CD14-positive monocyte (primary cell): ENCODE results near the gene TMEM115. TPM values are rescaled to one million over a fixed set of nuclear protein-coding genes. Genes with fewer than 3 reads are reported as not detected.

ENCODE experiments used
- DNase-seq, 3 donors: peaks; one replicate each; pipeline ENCODE4 v3.0.0-alpha.2; 2011 to 2022
- H2AFZ ChIP-seq: 2 replicates; pipeline ENCODE4 v1.6.0; 2012; ENCODE audit warnings: mild to moderate bottlenecking, low read depth, low read length, inconsistent platforms; ENCODE audit not compliant: insufficient read depth, poor library complexity, severe bottlenecking
- H3K27ac ChIP-seq, 2 donors: 1 replicate in 1 of 2; 2 replicates in 1 of 2; pipeline ENCODE4 v1.5.1; 2012 to 2013; ENCODE audit warnings: low read length in 2 of 2, control low read depth in 1 of 2, inconsistent platforms in 1 of 2, low read depth in 1 of 2, mild to moderate bottlenecking in 1 of 2
- H3K27me3 ChIP-seq, 2 donors: one replicate each; pipeline versions ENCODE4 v1.6.0 to v1.6.1; 2011 to 2013; ENCODE audit warnings: low read length in 2 of 2; ENCODE audit not compliant: control insufficient read depth in 2 of 2, insufficient read depth in 2 of 2
- H3K36me3 ChIP-seq, 2 donors: replicated peaks in 1 of 2; 1 replicate in 1 of 2; 2 replicates in 1 of 2; pipeline versions ENCODE4 v1.5.1 to v1.6.1; 2012 to 2013; ENCODE audit warnings: low read length in 2 of 2, control low read depth in 1 of 2, inconsistent platforms in 1 of 2, mild to moderate bottlenecking in 1 of 2; ENCODE audit not compliant: insufficient read depth in 2 of 2, control insufficient read depth in 1 of 2
- H3K4me1 ChIP-seq, 2 donors: 1 replicate in 1 of 2; 2 replicates in 1 of 2; pipeline versions ENCODE4 v1.5.1 to v1.6.1; 2012 to 2013; ENCODE audit warnings: low read length in 2 of 2, control low read depth in 1 of 2, inconsistent platforms in 1 of 2, mild to moderate bottlenecking in 1 of 2, moderate library complexity in 1 of 2; ENCODE audit not compliant: insufficient read depth in 2 of 2, control insufficient read depth in 1 of 2
- H3K4me2 ChIP-seq: replicated peaks from 2 replicates; pipeline ENCODE3; 2012; ENCODE audit warnings: low read length, moderate library complexity, mild to moderate bottlenecking; ENCODE audit not compliant: poor library complexity, severe bottlenecking; ENCODE audit errors: extremely low read depth
- H3K4me3 ChIP-seq, 3 experiments: fragments of 200-600 bp in 1 of 3; sonication (generic) in 1 of 3; replicated peaks in 1 of 3; 1 replicate in 2 of 3; 2 replicates in 1 of 3; pipeline ENCODE4 v1.5.1; 2011 to 2013; ENCODE audit warnings: low read length in 3 of 3, mild to moderate bottlenecking in 3 of 3, control low read depth in 2 of 3, low read depth in 2 of 3, inconsistent platforms in 1 of 3, moderate library complexity in 1 of 3
- H3K79me2 ChIP-seq: 2 replicates; pipeline ENCODE4 v1.6.0; 2012; ENCODE audit warnings: mild to moderate bottlenecking, control low read depth, inconsistent platforms, low read length, moderate library complexity; ENCODE audit not compliant: insufficient read depth
- H3K9ac ChIP-seq: 2 replicates; pipeline ENCODE4 v1.6.0; 2017; ENCODE audit warnings: low read length, mild to moderate bottlenecking; ENCODE audit not compliant: insufficient read depth, poor library complexity, severe bottlenecking
- H3K9me3 ChIP-seq, 2 donors: replicated peaks in 1 of 2; 1 replicate in 1 of 2; 2 replicates in 1 of 2; pipeline versions ENCODE4 v1.5.1 to v1.6.1; 2012 to 2013; ENCODE audit warnings: low read length in 2 of 2, control low read depth in 1 of 2; ENCODE audit not compliant: control insufficient read depth in 1 of 2, insufficient read depth in 1 of 2
- H4K20me1 ChIP-seq: 2 replicates; pipeline ENCODE4 v1.6.0; 2012; ENCODE audit warnings: mild to moderate bottlenecking, low read length, control low read depth, moderate library complexity; ENCODE audit not compliant: insufficient read depth
- H3K27ac Mint-ChIP-seq, 7 donors: one replicate each; pipeline ENCODE4 v1.8.0; 2020; ENCODE audit warnings: mild to moderate bottlenecking in 7 of 7, mixed read lengths in 7 of 7, moderate library complexity in 6 of 7, inconsistent platforms in 2 of 7
- H3K27me3 Mint-ChIP-seq, 3 donors: one replicate each; pipeline ENCODE4 v1.8.0; 2021 to 2022; ENCODE audit warnings: low read depth in 3 of 3, mild to moderate bottlenecking in 3 of 3, mixed read lengths in 3 of 3, moderate library complexity in 3 of 3, inconsistent platforms in 1 of 3
- H3K36me3 Mint-ChIP-seq, 2 donors: one replicate each; pipeline ENCODE4 v1.8.0; 2020; ENCODE audit warnings: mixed read lengths in 2 of 2, inconsistent platforms in 1 of 2, mild to moderate bottlenecking in 1 of 2
- H3K4me1 Mint-ChIP-seq: one replicate; pipeline ENCODE4 v1.8.0; 2020; ENCODE audit warnings: mild to moderate bottlenecking, mixed read lengths
- H3K4me3 Mint-ChIP-seq, 2 donors: one replicate each; pipeline ENCODE4 v1.8.0; 2020; ENCODE audit warnings: mild to moderate bottlenecking in 2 of 2, mixed read lengths in 2 of 2, moderate library complexity in 1 of 2
- H3K9me3 Mint-ChIP-seq, 7 donors: one replicate each; pipeline ENCODE4 v1.8.0; 2020 to 2022; ENCODE audit warnings: mixed read lengths in 7 of 7, mild to moderate bottlenecking in 6 of 7, moderate library complexity in 6 of 7, inconsistent platforms in 2 of 7
- CTCF ChIP-seq: fragments of 200-600 bp; IDR thresholded peaks from one replicate; pipeline ENCODE4 v1.8.0; 2022; ENCODE audit warnings: antibody characterized with exemption, mild to moderate bottlenecking
- WGBS: methylation state at CpG from one replicate; pipeline ENCODE4 v1.1.5; 2013; ENCODE audit warnings: missing lambda C conversion rate; ENCODE audit not compliant: insufficient coverage; 5-methylcytosine and 5-hydroxymethylcytosine counted together
- intact Hi-C, 2 donors: fragments of 100-400 bp; cut with micrococcal nuclease; formaldehyde crosslinking; loops; one replicate each; pipeline versions ENCODE4 v1.15.0 to v1.15.1; 2023
- polyA plus RNA-seq, 3 donors: library from polyadenylated mRNA; depleted of rRNA in 1 of 3; unstranded in 2 of 3; stranded (reverse) in 1 of 3; fragments of 300-500 nt in 2 of 3; fragments of >200 nt in 1 of 3; fragmentation: Illumina TruSeq in 2 of 3; gene quantifications; 1 replicate in 2 of 3; 2 replicates in 1 of 3; pipeline ENCODE4 v1.2.3, GENCODE V29; 2012 to 2021

The TMEM115 gene
- polyA plus RNA-seq, 3 donors = 14.5 to 36.2 (median 32.9) TPM

GRCh38 chr3:50371133-50371685 is 11.9 kb upstream of the TMEM115 start:
- H4K20me1 ChIP-seq = no peaks in the 10 kb centered on the region
- no peaks in the 10 kb centered on the region for H3K4me1 ChIP-seq
- DNase-seq = no peak
- Mint-ChIP-seq H3K36me3 (no peaks in the 10 kb centered on the region), H3K9me3 (no peaks in the 10 kb centered on the region), H3K4me1 (no peaks in the 10 kb centered on the region), H3K27ac (no peak overlapping the region), H3K4me3 (no peak overlapping the region), H3K27me3 (peaks cover 5 to 12% (median 8%) of the 10 kb centered on the region in 3 donors)
- H3K27ac ChIP-seq = no peak overlapping the region
- H3K4me3 ChIP-seq = no peak overlapping the region
- H3K79me2 ChIP-seq = no peaks in the 10 kb centered on the region
- H3K27me3 ChIP-seq = no peaks in the 10 kb centered on the region
- H2AFZ ChIP-seq = no peak overlapping the region
- H3K36me3 ChIP-seq = no peaks in the 10 kb centered on the region
- 88% methylated on average over 3 of the region's 3 CpGs for WGBS
- no peak overlapping the region for H3K4me2 ChIP-seq
- H3K9me3 ChIP-seq = no peaks in the 10 kb centered on the region
- intact Hi-C loops = no loop called here
- no peak for TF ChIP-seq CTCF
- H3K9ac ChIP-seq = no peak overlapping the region

GRCh38 chr3:50370594-50370993 is 11.3 kb upstream of the TMEM115 start:
- peaks cover 10 to 17% (median 15%) of the 10 kb centered on the region in 3 donors for H3K27me3 Mint-ChIP-seq
- 79% methylated on average over 4 of the region's 14 CpGs for WGBS
- no peak overlapping the region for H3K4me3 Mint-ChIP-seq
- Histone ChIP-seq H2AFZ (no peak overlapping the region), H3K4me1 (peaks cover 1 to 2% of the 10 kb centered on the region in 2 donors), H3K4me3 (no peak overlapping the region), H4K20me1 (no peaks in the 10 kb centered on the region), H3K27me3 (peaks cover 0 to 5% of the 10 kb centered on the region in 2 donors), H3K27ac (no peak overlapping the region), H3K36me3 (no peaks in the 10 kb centered on the region), H3K9ac (no peak overlapping the region), H3K9me3 (no peaks in the 10 kb centered on the region), H3K4me2 (no peak overlapping the region), H3K79me2 (no peaks in the 10 kb centered on the region)
- H3K9me3 Mint-ChIP-seq = no peaks in the 10 kb centered on the region
- H3K36me3 Mint-ChIP-seq = no peaks in the 10 kb centered on the region
- H3K4me1 Mint-ChIP-seq = peaks cover 2% of the 10 kb centered on the region
- DNase-seq = no peak
- TF ChIP-seq CTCF = no peak
- intact Hi-C loops = no loop called here
- H3K27ac Mint-ChIP-seq = no peak overlapping the region
